ENCODE data around the gene PAQR5.

The PAQR5 gene

GRCh38 chr15:69293741-69294615 lies 4.7 kb upstream of the PAQR5 start:
- Histone ChIP-seq H4K20me1 (ENCODE audit: insufficient read depth, low read length) (peaks cover 3% of the 10 kb centered on the region; the same call in 1 of the 2 replicates), H2AFZ (ENCODE audit: low read depth, low read length) (no peak overlapping the region), H3K4me1 (ENCODE audit: insufficient read depth, low read length) (no peaks in the 10 kb centered on the region), H3K27ac (ENCODE audit: low read length) (no peak overlapping the region), H3K79me2 (ENCODE audit: insufficient read depth, low read length) (no peaks in the 10 kb centered on the region), H3K27me3 (ENCODE audit: insufficient read depth, low read length, poor library complexity) (peaks cover under 1% of the 10 kb centered on the region), H3K36me3 (ENCODE audit: insufficient read depth, low read length) (no peaks in the 10 kb centered on the region), H3K9ac (ENCODE audit: low read depth, low read length) (no peak overlapping the region), H3K4me2 (ENCODE audit: insufficient read depth, low read length) (no peak overlapping the region), H3K9me3 (ENCODE audit: insufficient read depth, low read length, severe bottlenecking) (no peaks in the 10 kb centered on the region), H3K4me3 (ENCODE audit: low read depth in 1 of 2, low read length in 2 of 2) (no peak overlapping the region)
- DNase-seq (no peak), ATAC-seq (ENCODE audit: insufficient read depth, low read depth) (no peak)
- TF ChIP-seq CTCF (IDR thresholded peaks at IDR 0.05; ENCODE audit: borderline replicate concordance, extremely low read depth, low read length, poor library complexity, severe bottlenecking) = no peak
- no peak for TF ChIP-seq EZH2 (IDR thresholded peaks at IDR 0.05; ENCODE audit: borderline replicate concordance, low read depth, low read length, severe bottlenecking)

GRCh38 chr15:69296606-69297005 lies 2.1 kb upstream of the PAQR5 start:
- Histone ChIP-seq H3K4me1 (ENCODE audit: insufficient read depth, low read length) (no peaks in the 10 kb centered on the region), H3K9me3 (ENCODE audit: insufficient read depth, low read length, severe bottlenecking) (no peaks in the 10 kb centered on the region), H3K36me3 (ENCODE audit: insufficient read depth, low read length) (no peaks in the 10 kb centered on the region), H4K20me1 (ENCODE audit: insufficient read depth, low read length) (peaks cover 3% of the 10 kb centered on the region; the same call in 1 of the 2 replicates), H2AFZ (ENCODE audit: low read depth, low read length) (no peak overlapping the region), H3K27ac (ENCODE audit: low read length) (no peak overlapping the region), H3K9ac (ENCODE audit: low read depth, low read length) (no peak overlapping the region), H3K4me3 (ENCODE audit: low read depth in 1 of 2, low read length in 2 of 2) (no peak overlapping the region), H3K4me2 (ENCODE audit: insufficient read depth, low read length) (no peak overlapping the region), H3K27me3 (ENCODE audit: insufficient read depth, low read length, poor library complexity) (no peaks in the 10 kb centered on the region), H3K79me2 (ENCODE audit: insufficient read depth, low read length) (no peaks in the 10 kb centered on the region)
- no peak for DNase-seq
- ATAC-seq (ENCODE audit: insufficient read depth, low read depth) = no peak
- TF ChIP-seq EZH2 (IDR thresholded peaks at IDR 0.05; ENCODE audit: borderline replicate concordance, low read depth, low read length, severe bottlenecking) (no peak), CTCF (IDR thresholded peaks at IDR 0.05; ENCODE audit: borderline replicate concordance, extremely low read depth, low read length, poor library complexity, severe bottlenecking) (no peak)

- DNase-seq (no peak), ATAC-seq (ENCODE audit: insufficient read depth, low read depth) (no peak)
- no peaks in the 10 kb centered on the region for H3K79me2 ChIP-seq (ENCODE audit: insufficient read depth, low read length)
- no peak overlapping the region for H3K4me2 ChIP-seq (ENCODE audit: insufficient read depth, low read length)
- H4K20me1 ChIP-seq (ENCODE audit: insufficient read depth, low read length) = peaks cover 3% of the 10 kb centered on the region; the same call in 1 of the 2 replicates
- no peaks in the 10 kb centered on the region for H3K27me3 ChIP-seq (ENCODE audit: insufficient read depth, low read length, poor library complexity)
- no peak for TF ChIP-seq CTCF (IDR thresholded peaks at IDR 0.05; ENCODE audit: borderline replicate concordance, extremely low read depth, low read length, poor library complexity, severe bottlenecking)
- no peak for TF ChIP-seq EZH2 (IDR thresholded peaks at IDR 0.05; ENCODE audit: borderline replicate concordance, low read depth, low read length, severe bottlenecking)
- no peak overlapping the region for H3K4me3 ChIP-seq (ENCODE audit: low read depth in 1 of 2, low read length in 2 of 2)
- H3K4me1 ChIP-seq (ENCODE audit: insufficient read depth, low read length) = no peaks in the 10 kb centered on the region
- no peak overlapping the region for H3K27ac ChIP-seq (ENCODE audit: low read length)
- no peaks in the 10 kb centered on the region for H3K9me3 ChIP-seq (ENCODE audit: insufficient read depth, low read length, severe bottlenecking)
- H3K36me3 ChIP-seq (ENCODE audit: insufficient read depth, low read length) = no peaks in the 10 kb centered on the region
- H2AFZ ChIP-seq (ENCODE audit: low read depth, low read length) = no peak overlapping the region
- H3K9ac ChIP-seq (ENCODE audit: low read depth, low read length) = no peak overlapping the region
Observed at GRCh38 chr15:69297642-69298353, 914 bp upstream of the PAQR5 start.

All from DND-41 (cell line).